SH-SY5Y (cell line): ENCODE data around the gene HLA-F.

Experiments used
- GATA2 ChIP-seq: IDR thresholded peaks from 2 replicates; pipeline ENCODE4 v1.6.1; 2011; ENCODE audit warnings: mild to moderate bottlenecking, low read depth, low read length
- GATA3 ChIP-seq: IDR thresholded peaks from 2 replicates; pipeline ENCODE4 v1.6.1; 2011; ENCODE audit warnings: low read depth, mild to moderate bottlenecking, low read length, moderate library complexity

DNA sequence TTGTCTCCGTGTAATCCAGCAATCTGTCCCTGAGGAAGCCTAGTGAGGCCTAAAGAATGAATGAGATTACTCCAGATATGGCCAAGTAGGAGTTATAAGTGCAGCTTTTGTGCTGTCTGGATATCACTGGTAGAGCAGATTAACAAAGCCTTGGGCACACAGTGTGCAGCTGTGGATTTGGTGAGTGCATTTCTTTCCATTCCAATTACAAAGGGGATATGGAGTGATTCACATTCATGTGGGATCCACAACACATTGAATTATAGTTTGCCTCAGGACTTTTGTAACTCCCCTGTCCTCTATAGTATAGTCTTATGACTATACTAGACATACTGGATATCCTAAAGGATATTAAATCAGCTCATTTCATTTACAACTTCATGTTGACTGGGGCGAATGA is 47.1 kb downstream of the HLA-F start:
- TF ChIP-seq GATA3: no peak
- TF ChIP-seq GATA2: no peak
